ENCODE data around the gene SIAH2.

The SIAH2 gene

GRCh38 chr3:150739200-150739863, 23.6 kb downstream of the SIAH2 start:
- H3K9me3 Mint-ChIP-seq = no peaks in the 10 kb centered on the region
- TF ChIP-seq, protein P1, sequence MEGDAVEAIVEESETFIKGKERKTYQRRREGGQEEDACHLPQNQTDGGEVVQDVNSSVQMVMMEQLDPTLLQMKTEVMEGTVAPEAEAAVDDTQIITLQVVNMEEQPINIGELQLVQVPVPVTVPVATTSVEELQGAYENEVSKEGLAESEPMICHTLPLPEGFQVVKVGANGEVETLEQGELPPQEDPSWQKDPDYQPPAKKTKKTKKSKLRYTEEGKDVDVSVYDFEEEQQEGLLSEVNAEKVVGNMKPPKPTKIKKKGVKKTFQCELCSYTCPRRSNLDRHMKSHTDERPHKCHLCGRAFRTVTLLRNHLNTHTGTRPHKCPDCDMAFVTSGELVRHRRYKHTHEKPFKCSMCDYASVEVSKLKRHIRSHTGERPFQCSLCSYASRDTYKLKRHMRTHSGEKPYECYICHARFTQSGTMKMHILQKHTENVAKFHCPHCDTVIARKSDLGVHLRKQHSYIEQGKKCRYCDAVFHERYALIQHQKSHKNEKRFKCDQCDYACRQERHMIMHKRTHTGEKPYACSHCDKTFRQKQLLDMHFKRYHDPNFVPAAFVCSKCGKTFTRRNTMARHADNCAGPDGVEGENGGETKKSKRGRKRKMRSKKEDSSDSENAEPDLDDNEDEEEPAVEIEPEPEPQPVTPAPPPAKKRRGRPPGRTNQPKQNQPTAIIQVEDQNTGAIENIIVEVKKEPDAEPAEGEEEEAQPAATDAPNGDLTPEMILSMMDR (IDR thresholded peaks at IDR 0.05; ENCODE audit: unreplicated experiment in 3 of 3) = no peak
- no peak overlapping the region for H3K27ac Mint-ChIP-seq
- peaks cover 11% of the 10 kb centered on the region for H3K4me1 Mint-ChIP-seq
- no peak overlapping the region for H3K4me3 Mint-ChIP-seq
- H3K27me3 Mint-ChIP-seq (ENCODE audit: low read depth) = no peaks in the 10 kb centered on the region
- H3K36me3 Mint-ChIP-seq (ENCODE audit: low read depth) = peaks cover 9% of the 10 kb centered on the region

- peaks cover 9% of the 10 kb centered on the region for H3K36me3 Mint-ChIP-seq (ENCODE audit: low read depth)
These were observed 24.3 kb downstream of the SIAH2 start for GRCh38 chr3:150738688-150739087.

GRCh38 chr3:150737874-150738679, 24.9 kb downstream of the SIAH2 start:
- Mint-ChIP-seq H3K27me3 (ENCODE audit: low read depth) (no peaks in the 10 kb centered on the region), H3K4me3 (no peak overlapping the region), H3K4me1 (no peaks in the 10 kb centered on the region), H3K27ac (no peak overlapping the region), H3K36me3 (ENCODE audit: low read depth) (peaks cover 9% of the 10 kb centered on the region), H3K9me3 (no peaks in the 10 kb centered on the region)
- TF ChIP-seq, protein P1 (IDR thresholded peaks at IDR 0.05; ENCODE audit: unreplicated experiment in 3 of 3) = no peak

More at GRCh38 chr3:150738688-150739087, 24.3 kb downstream of the SIAH2 start:
- Mint-ChIP-seq H3K4me1 (peaks cover 4% of the 10 kb centered on the region), H3K27ac (no peak overlapping the region), H3K27me3 (ENCODE audit: low read depth) (no peaks in the 10 kb centered on the region), H3K9me3 (no peaks in the 10 kb centered on the region), H3K4me3 (no peak overlapping the region)
- TF ChIP-seq, protein P1 (IDR thresholded peaks at IDR 0.05; ENCODE audit: unreplicated experiment in 3 of 3) = no peak

- Mint-ChIP-seq H3K4me1 (no peaks in the 10 kb centered on the region), H3K4me3 (no peak overlapping the region), H3K9me3 (no peaks in the 10 kb centered on the region), H3K36me3 (ENCODE audit: low read depth) (peaks cover 2% of the 10 kb centered on the region), H3K27me3 (ENCODE audit: low read depth) (no peaks in the 10 kb centered on the region), H3K27ac (no peak overlapping the region)
- TF ChIP-seq, protein P1 (IDR thresholded peaks at IDR 0.05; ENCODE audit: unreplicated experiment in 3 of 3) = no peak
These were observed 25.8 kb downstream of the SIAH2 start for GRCh38 chr3:150736903-150737832.

GRCh38 chr3:150736316-150736719, 26.7 kb downstream of the SIAH2 start:
- no peaks in the 10 kb centered on the region for H3K27me3 Mint-ChIP-seq (ENCODE audit: low read depth)
- H3K9me3 Mint-ChIP-seq = no peaks in the 10 kb centered on the region
- H3K36me3 Mint-ChIP-seq (ENCODE audit: low read depth) = no peaks in the 10 kb centered on the region
- no peak overlapping the region for H3K27ac Mint-ChIP-seq
- TF ChIP-seq, protein P1 (IDR thresholded peaks at IDR 0.05; ENCODE audit: unreplicated experiment in 3 of 3) = no peak
- no peaks in the 10 kb centered on the region for H3K4me1 Mint-ChIP-seq
- H3K4me3 Mint-ChIP-seq = no peak overlapping the region
